ENCODE results near the gene RNF169. TPM values are rescaled to one million over a fixed set of nuclear protein-coding genes. Genes with fewer than 3 reads are reported as not detected.
"Not testable (repeated sequence)": the region's sequence is repeated elsewhere in the genome, so short reads cannot be mapped to it uniquely, and the experiment has no call there.

Gene RNF169
- total and polyA plus RNA-seq, 8 donors = 19.4 to 23.6 (median 22.2) TPM

- H3K27me3 ChIP-seq = no peaks in the 10 kb centered on the region
- intact Hi-C loops (cut with DNase I) = no loop called here
- TF ChIP-seq CTCF (IDR thresholded peaks at IDR 0.05) = no peak
- H3K9me3 ChIP-seq = no peaks in the 10 kb centered on the region
- DNase-seq (no peak), ATAC-seq (no peak)
- no peaks in the 10 kb centered on the region for H3K36me3 ChIP-seq
- H3K27ac ChIP-seq = no peak overlapping the region
- no peak overlapping the region for H3K4me3 ChIP-seq
- H3K4me1 ChIP-seq = peaks cover 20 to 33% of the 10 kb centered on the region in 2 donors
These were observed 1.8 kb upstream of the RNF169 start for GRCh38 chr11:74746868-74747267.

- no peak for TF ChIP-seq CTCF (IDR thresholded peaks at IDR 0.05)
- DNase-seq (peak; percentile 49 to 94 (median 64)), ATAC-seq (peak; percentile 66)
- peaks cover 30 to 57% of the 10 kb centered on the region in 2 donors for H3K4me1 ChIP-seq
- no peaks in the 10 kb centered on the region for H3K27me3 ChIP-seq
- no peaks in the 10 kb centered on the region for H3K36me3 ChIP-seq
- H3K27ac ChIP-seq = peak overlapping the region; percentile 94 to 99
- intact Hi-C loops (cut with DNase I) = no loop called here
- H3K4me3 ChIP-seq = peak overlapping the region; percentile 64 to 73
- H3K9me3 ChIP-seq = no peaks in the 10 kb centered on the region
These were observed 697 bp downstream of the RNF169 start for GRCh38 chr11:74749127-74749964.

- Histone ChIP-seq H3K27ac (peak overlapping the region; percentile 94 to 99), H3K36me3 (no peaks in the 10 kb centered on the region), H3K9me3 (no peaks in the 10 kb centered on the region), H3K4me3 (peak overlapping the region; percentile 64 to 73), H3K4me1 (peaks cover 36 to 63% of the 10 kb centered on the region in 2 donors), H3K27me3 (no peaks in the 10 kb centered on the region)
- ATAC-seq = no peak
- intact Hi-C loops (cut with DNase I) = no loop called here
- no peak for DNase-seq
- no peak for TF ChIP-seq CTCF (IDR thresholded peaks at IDR 0.05)
These were observed 1.3 kb downstream of the RNF169 start for GRCh38 chr11:74749965-74750296.

GRCh38 chr11:74750598-74750997, 1.9 kb downstream of the RNF169 start:
- intact Hi-C loops (cut with DNase I) = not testable (repeated sequence)
- H3K4me1 ChIP-seq = peaks cover 39 to 69% of the 10 kb centered on the region in 2 donors

GRCh38 chr11:74751303-74751702, 2.7 kb downstream of the RNF169 start:
- DNase-seq (no peak), ATAC-seq (no peak)
- Histone ChIP-seq H3K27me3 (no peaks in the 10 kb centered on the region), H3K9me3 (no peaks in the 10 kb centered on the region), H3K27ac (no peak overlapping the region), H3K4me3 (no peak overlapping the region), H3K36me3 (no peaks in the 10 kb centered on the region), H3K4me1 (peaks cover 39 to 76% of the 10 kb centered on the region in 2 donors)
- intact Hi-C loops (cut with DNase I) = no loop called here
- no peak for TF ChIP-seq CTCF (IDR thresholded peaks at IDR 0.05)

More at GRCh38 chr11:74750598-74750997, 1.9 kb downstream of the RNF169 start:
- not testable (repeated sequence) for H3K27ac ChIP-seq, H3K9me3 ChIP-seq, ATAC-seq, H3K27me3 ChIP-seq, H3K4me3 ChIP-seq, H3K36me3 ChIP-seq, DNase-seq

All from left lung (tissue), 10 donors.